Memory B cell (primary cell): ENCODE measurements around the gene ABLIM2.

Experiments used
- ATAC-seq: fragments of 150-1000 bp; cut with Tn5 transposase; 2 replicates; pipeline ENCODE4 v1.10.0; 2021; ENCODE audit warnings: low read depth, mild to moderate bottlenecking, moderate library complexity
- DNase-seq, 2 donors: peaks; one replicate each; pipeline ENCODE4 v3.0.0; 2022; ENCODE audit warnings: low spot score in 2 of 2
- H3K27ac Mint-ChIP-seq: one replicate; pipeline ENCODE4 v1.8.0; 2022; ENCODE audit warnings: mild to moderate bottlenecking, moderate library complexity, mixed read lengths
- H3K27me3 Mint-ChIP-seq: one replicate; pipeline ENCODE4 v1.8.0; 2022; ENCODE audit warnings: mixed read lengths
- H3K36me3 Mint-ChIP-seq: one replicate; pipeline ENCODE4 v1.8.0; 2022; ENCODE audit warnings: mild to moderate bottlenecking, mixed read lengths
- H3K4me1 Mint-ChIP-seq: one replicate; pipeline ENCODE4 v1.8.0; 2022; ENCODE audit warnings: mixed read lengths
- H3K4me3 Mint-ChIP-seq: one replicate; pipeline ENCODE4 v1.8.0; 2022; ENCODE audit warnings: mild to moderate bottlenecking, moderate library complexity, mixed read lengths
- H3K9me3 Mint-ChIP-seq: one replicate; pipeline ENCODE4 v1.8.0; 2022; ENCODE audit warnings: mixed read lengths

ABLIM2 gene

GRCh38 chr4:7978907-7979651 is 179.5 kb downstream of the ABLIM2 start:
- H3K4me3 Mint-ChIP-seq = no peak overlapping the region
- peaks cover 8% of the 10 kb centered on the region for H3K27me3 Mint-ChIP-seq
- no peaks in the 10 kb centered on the region for H3K36me3 Mint-ChIP-seq
- no peaks in the 10 kb centered on the region for H3K9me3 Mint-ChIP-seq
- H3K4me1 Mint-ChIP-seq = no peaks in the 10 kb centered on the region
- DNase-seq = no peak
- H3K27ac Mint-ChIP-seq = no peak overlapping the region
- ATAC-seq = no peak

- no peak overlapping the region for H3K4me3 Mint-ChIP-seq
- no peaks in the 10 kb centered on the region for H3K36me3 Mint-ChIP-seq
- H3K4me1 Mint-ChIP-seq = no peaks in the 10 kb centered on the region
- DNase-seq (no peak), ATAC-seq (no peak)
- H3K27me3 Mint-ChIP-seq = peaks cover 9% of the 10 kb centered on the region
- H3K9me3 Mint-ChIP-seq = no peaks in the 10 kb centered on the region
- no peak overlapping the region for H3K27ac Mint-ChIP-seq
These were observed 180.1 kb downstream of the ABLIM2 start for GRCh38 chr4:7978489-7978888.

- H3K4me1 Mint-ChIP-seq = no peaks in the 10 kb centered on the region
- H3K27ac Mint-ChIP-seq = no peak overlapping the region
- ATAC-seq (no peak), DNase-seq (no peak)
- H3K27me3 Mint-ChIP-seq = peaks cover 10% of the 10 kb centered on the region
- H3K36me3 Mint-ChIP-seq = no peaks in the 10 kb centered on the region
- no peak overlapping the region for H3K4me3 Mint-ChIP-seq
- H3K9me3 Mint-ChIP-seq = no peaks in the 10 kb centered on the region
These were observed 182.0 kb downstream of the ABLIM2 start for GRCh38 chr4:7976634-7977033.

- H3K27ac Mint-ChIP-seq = no peak overlapping the region
- H3K4me3 Mint-ChIP-seq = no peak overlapping the region
- H3K36me3 Mint-ChIP-seq = no peaks in the 10 kb centered on the region
- ATAC-seq = no peak
- H3K27me3 Mint-ChIP-seq = peaks cover 10% of the 10 kb centered on the region
- H3K4me1 Mint-ChIP-seq = no peaks in the 10 kb centered on the region
- no peaks in the 10 kb centered on the region for H3K9me3 Mint-ChIP-seq
- DNase-seq = no peak
These were observed 182.6 kb downstream of the ABLIM2 start for GRCh38 chr4:7976025-7976424.

GRCh38 chr4:7974425-7974824 is 184.2 kb downstream of the ABLIM2 start:
- no peak for DNase-seq
- Mint-ChIP-seq H3K4me3 (no peak overlapping the region), H3K4me1 (peaks cover 8% of the 10 kb centered on the region), H3K36me3 (no peaks in the 10 kb centered on the region), H3K27ac (no peak overlapping the region), H3K9me3 (no peaks in the 10 kb centered on the region), H3K27me3 (peaks cover 14% of the 10 kb centered on the region)
- ATAC-seq = no peak

- Mint-ChIP-seq H3K36me3 (no peaks in the 10 kb centered on the region), H3K4me3 (no peak overlapping the region), H3K9me3 (no peaks in the 10 kb centered on the region), H3K4me1 (peaks cover 8% of the 10 kb centered on the region), H3K27me3 (peaks cover 14% of the 10 kb centered on the region), H3K27ac (no peak overlapping the region)
- ATAC-seq (no peak), DNase-seq (no peak)
These were observed 185.1 kb downstream of the ABLIM2 start for GRCh38 chr4:7973545-7973981.

- ATAC-seq = no peak
- DNase-seq = no peak
- no peak overlapping the region for H3K4me3 Mint-ChIP-seq
These were observed 186.6 kb downstream of the ABLIM2 start for GRCh38 chr4:7971881-7972500.

GRCh38 chr4:7971159-7971631 is 187.4 kb downstream of the ABLIM2 start:
- Mint-ChIP-seq H3K4me3 (no peak overlapping the region), H3K27me3 (peaks cover 15% of the 10 kb centered on the region), H3K36me3 (no peaks in the 10 kb centered on the region), H3K27ac (no peak overlapping the region), H3K9me3 (no peaks in the 10 kb centered on the region), H3K4me1 (peaks cover 8% of the 10 kb centered on the region)
- DNase-seq (no peak), ATAC-seq (no peak)

More at GRCh38 chr4:7971881-7972500, 186.6 kb downstream of the ABLIM2 start:
- no peaks in the 10 kb centered on the region for H3K36me3 Mint-ChIP-seq
- H3K27me3 Mint-ChIP-seq = peaks cover 16% of the 10 kb centered on the region
- H3K9me3 Mint-ChIP-seq = no peaks in the 10 kb centered on the region
- peaks cover 8% of the 10 kb centered on the region for H3K4me1 Mint-ChIP-seq
- H3K27ac Mint-ChIP-seq = no peak overlapping the region

- H3K4me3 Mint-ChIP-seq = no peak overlapping the region
- no peak overlapping the region for H3K27ac Mint-ChIP-seq
- H3K27me3 Mint-ChIP-seq = peaks cover 15% of the 10 kb centered on the region
- H3K4me1 Mint-ChIP-seq = peaks cover 8% of the 10 kb centered on the region
- H3K36me3 Mint-ChIP-seq = no peaks in the 10 kb centered on the region
- no peak for DNase-seq
- ATAC-seq = no peak
- H3K9me3 Mint-ChIP-seq = no peaks in the 10 kb centered on the region
These were observed 188.2 kb downstream of the ABLIM2 start for GRCh38 chr4:7970361-7970946.

- H3K36me3 Mint-ChIP-seq = no peaks in the 10 kb centered on the region
- peaks cover 11% of the 10 kb centered on the region for H3K27me3 Mint-ChIP-seq
- no peak overlapping the region for H3K4me3 Mint-ChIP-seq
- no peaks in the 10 kb centered on the region for H3K9me3 Mint-ChIP-seq
- DNase-seq = no peak
- no peak for ATAC-seq
- H3K4me1 Mint-ChIP-seq = peaks cover 8% of the 10 kb centered on the region
- no peak overlapping the region for H3K27ac Mint-ChIP-seq
These were observed 190.2 kb downstream of the ABLIM2 start for GRCh38 chr4:7968262-7968896.

- no peak for DNase-seq
- no peak for ATAC-seq
- H3K4me1 Mint-ChIP-seq = peaks cover 8% of the 10 kb centered on the region
- H3K4me3 Mint-ChIP-seq = no peak overlapping the region
- H3K27me3 Mint-ChIP-seq = peaks cover 11% of the 10 kb centered on the region
- no peaks in the 10 kb centered on the region for H3K36me3 Mint-ChIP-seq
- H3K9me3 Mint-ChIP-seq = no peaks in the 10 kb centered on the region
- no peak overlapping the region for H3K27ac Mint-ChIP-seq
These were observed 190.9 kb downstream of the ABLIM2 start for GRCh38 chr4:7967501-7968261.

- Mint-ChIP-seq H3K4me3 (no peak overlapping the region), H3K36me3 (no peaks in the 10 kb centered on the region), H3K27me3 (peaks cover 9% of the 10 kb centered on the region), H3K27ac (no peak overlapping the region), H3K4me1 (peaks cover 8% of the 10 kb centered on the region), H3K9me3 (peaks cover 1% of the 10 kb centered on the region)
- ATAC-seq = no peak
- DNase-seq = no peak
These were observed 191.6 kb downstream of the ABLIM2 start for GRCh38 chr4:7967063-7967440.

GRCh38 chr4:7966281-7967062 is 192.1 kb downstream of the ABLIM2 start:
- Mint-ChIP-seq H3K27me3 (peaks cover 9% of the 10 kb centered on the region), H3K4me3 (no peak overlapping the region), H3K36me3 (no peaks in the 10 kb centered on the region), H3K9me3 (peaks cover 1% of the 10 kb centered on the region), H3K27ac (no peak overlapping the region), H3K4me1 (peaks cover 8% of the 10 kb centered on the region)
- DNase-seq (no peak), ATAC-seq (no peak)
